Measurements from ENCODE around the gene CTH.
A peak's percentile ranks its signal among the peaks of the same experiment; 100 is the strongest.
"Not testable (repeated sequence)": the region's sequence is repeated elsewhere in the genome, so short reads cannot be mapped to it uniquely, and the experiment has no call there.

CTH gene

GRCh38 chr1:70409136-70409535 is 1.9 kb upstream of the CTH start:
- no peak for TF ChIP-seq CTCF (conservative IDR thresholded peaks at IDR 0.05; ENCODE audit: low read depth, low read length)
- DNase-seq (ENCODE audit: low read depth): no peak
- H3K4me3 ChIP-seq (ENCODE audit: low read length): no peak overlapping the region

- H3K4me3 ChIP-seq (ENCODE audit: low read length): peak overlapping the region; percentile 87
- TF ChIP-seq CTCF (conservative IDR thresholded peaks at IDR 0.05; ENCODE audit: low read depth, low read length): no peak
- DNase-seq (ENCODE audit: low read depth): peak; percentile 13
Measured at GRCh38 chr1:70411360-70411844, 334 bp downstream of the CTH start.

- no peak for DNase-seq (ENCODE audit: low read depth)
- H3K4me3 ChIP-seq (ENCODE audit: low read length): no peak overlapping the region
- no peak for TF ChIP-seq CTCF (conservative IDR thresholded peaks at IDR 0.05; ENCODE audit: low read depth, low read length)
Measured at GRCh38 chr1:70415882-70416281, 4.8 kb downstream of the CTH start.

GRCh38 chr1:70418973-70419734 is 8.1 kb downstream of the CTH start:
- DNase-seq (ENCODE audit: low read depth); H3K4me3 ChIP-seq (ENCODE audit: low read length): not testable (repeated sequence)

- no peak for DNase-seq (ENCODE audit: low read depth)
- H3K4me3 ChIP-seq (ENCODE audit: low read length): no peak overlapping the region
- TF ChIP-seq CTCF (conservative IDR thresholded peaks at IDR 0.05; ENCODE audit: low read depth, low read length): no peak
Measured at GRCh38 chr1:70420320-70420719, 9.3 kb downstream of the CTH start.

GRCh38 chr1:70426154-70427131 is 15.4 kb downstream of the CTH start:
- H3K4me3 ChIP-seq (ENCODE audit: low read length): no peak overlapping the region
- no peak for TF ChIP-seq CTCF (conservative IDR thresholded peaks at IDR 0.05; ENCODE audit: low read depth, low read length)
- no peak for DNase-seq (ENCODE audit: low read depth)

GRCh38 chr1:70427976-70428375 is 16.9 kb downstream of the CTH start:
- peak; percentile 53 for DNase-seq (ENCODE audit: low read depth)
- no peak overlapping the region for H3K4me3 ChIP-seq (ENCODE audit: low read length)
- no peak for TF ChIP-seq CTCF (conservative IDR thresholded peaks at IDR 0.05; ENCODE audit: low read depth, low read length)

Measured in retinal pigment epithelial cell (primary cell).